Activated T-helper 9 cell treated with anti-CD3 and anti-CD28 coated beads, Interleukin-2, amount 50 U/mL, for 16 hours (primary cell): ENCODE results near the gene ARMC9.

ENCODE experiments used
- DNase-seq: peaks from one replicate; pipeline ENCODE4 v3.0.0-alpha.2; 2020; ENCODE audit warnings: low read depth

The ARMC9 gene

GRCh38 chr2:231422056-231422455, 223.6 kb downstream of the ARMC9 start:
- no peak for DNase-seq

GRCh38 chr2:231423176-231423575, 224.7 kb downstream of the ARMC9 start:
- no peak for DNase-seq
